ENCODE measurements around the gene RAPGEFL1.

- TF ChIP-seq PKNOX1 (IDR thresholded peaks at IDR 0.05) (no peak), FOXM1 (IDR thresholded peaks at IDR 0.05; ENCODE audit: borderline replicate concordance) (no peak), TARDBP (IDR thresholded peaks at IDR 0.05) (no peak)
Measured at GRCh38 chr17:40182606-40183005, 5.3 kb downstream of the RAPGEFL1 start.

All from HEK293T (cell line).